ENCODE results near the gene RNF224.

DNA sequence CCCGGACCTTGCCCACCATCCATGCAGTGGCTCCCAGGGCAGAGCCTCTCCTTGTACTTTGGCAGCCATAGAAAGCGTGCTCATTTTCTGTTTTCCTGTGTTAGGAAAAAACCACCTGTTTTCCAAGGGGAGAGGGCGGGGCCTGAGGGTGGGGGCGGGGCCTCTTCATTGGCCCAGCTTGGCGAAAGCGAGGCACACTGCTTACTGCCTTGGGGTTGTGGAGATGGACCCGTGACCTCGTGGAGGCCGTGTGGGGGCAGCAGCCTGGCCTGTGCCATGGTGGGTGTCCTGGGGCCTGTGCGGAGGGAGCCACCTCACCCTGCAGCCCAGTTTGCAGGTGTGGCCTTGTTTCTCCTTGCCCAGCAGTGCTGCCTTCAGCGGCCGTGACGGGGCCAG lies 45.8 kb downstream of the RNF224 start:
- TF ChIP-seq POLR2A (IDR thresholded peaks at IDR 0.05; ENCODE audit: extremely low read depth, insufficient read length) (no peak), MYC (IDR thresholded peaks at IDR 0.05; ENCODE audit: low read depth, low read length) (no peak)
- TF ChIP-seq, protein P1, sequence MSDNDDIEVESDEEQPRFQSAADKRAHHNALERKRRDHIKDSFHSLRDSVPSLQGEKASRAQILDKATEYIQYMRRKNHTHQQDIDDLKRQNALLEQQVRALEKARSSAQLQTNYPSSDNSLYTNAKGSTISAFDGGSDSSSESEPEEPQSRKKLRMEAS (IDR thresholded peaks at IDR 0.05; ENCODE audit: low read depth, low read length): no peak
- TF ChIP-seq, protein P2, sequence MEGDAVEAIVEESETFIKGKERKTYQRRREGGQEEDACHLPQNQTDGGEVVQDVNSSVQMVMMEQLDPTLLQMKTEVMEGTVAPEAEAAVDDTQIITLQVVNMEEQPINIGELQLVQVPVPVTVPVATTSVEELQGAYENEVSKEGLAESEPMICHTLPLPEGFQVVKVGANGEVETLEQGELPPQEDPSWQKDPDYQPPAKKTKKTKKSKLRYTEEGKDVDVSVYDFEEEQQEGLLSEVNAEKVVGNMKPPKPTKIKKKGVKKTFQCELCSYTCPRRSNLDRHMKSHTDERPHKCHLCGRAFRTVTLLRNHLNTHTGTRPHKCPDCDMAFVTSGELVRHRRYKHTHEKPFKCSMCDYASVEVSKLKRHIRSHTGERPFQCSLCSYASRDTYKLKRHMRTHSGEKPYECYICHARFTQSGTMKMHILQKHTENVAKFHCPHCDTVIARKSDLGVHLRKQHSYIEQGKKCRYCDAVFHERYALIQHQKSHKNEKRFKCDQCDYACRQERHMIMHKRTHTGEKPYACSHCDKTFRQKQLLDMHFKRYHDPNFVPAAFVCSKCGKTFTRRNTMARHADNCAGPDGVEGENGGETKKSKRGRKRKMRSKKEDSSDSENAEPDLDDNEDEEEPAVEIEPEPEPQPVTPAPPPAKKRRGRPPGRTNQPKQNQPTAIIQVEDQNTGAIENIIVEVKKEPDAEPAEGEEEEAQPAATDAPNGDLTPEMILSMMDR (IDR thresholded peaks at IDR 0.05; ENCODE audit: low read depth, low read length): no peak

Measured in NB4 (cell line).